Adrenal gland (tissue), 5 donors: ENCODE measurements around the gene EXOC6B.

Source experiments
- CTCF ChIP-seq, 6 experiments: fragments of 450-650 bp in 4 of 6; fragments of 200-600 bp in 2 of 6; sonication (generic) in 1 of 6; IDR thresholded peaks; 1 replicate in 5 of 6; 2 replicates in 1 of 6; pipeline versions ENCODE4 v1.5.1 to v1.8.0; 2016 to 2021; ENCODE audit warnings: antibody characterized with exemption in 6 of 6, mild to moderate bottlenecking in 2 of 6, moderate library complexity in 1 of 6
- POLR2A ChIP-seq, 2 donors: fragments of 450-650 bp; IDR thresholded peaks; one replicate each; pipeline ENCODE4 v1.6.1; 2017; ENCODE audit warnings: antibody characterized with exemption in 2 of 2, mild to moderate bottlenecking in 2 of 2, moderate library complexity in 1 of 2
- donor health status: DM: no; HTN: no; CAD: no.

- TF ChIP-seq CTCF (IDR thresholded peaks at IDR 0.05) (no peak), POLR2A (IDR thresholded peaks at IDR 0.05) (no peak)
These were observed 685.8 kb downstream of the EXOC6B start for GRCh38 chr2:72139874-72140620.
